H9 (cell line): ENCODE data around the gene ANP32E. TPM values are rescaled to one million over a fixed set of nuclear protein-coding genes. Genes with fewer than 3 reads are reported as not detected.

Experiments used
- DNase-seq: peaks from one replicate; pipeline ENCODE4 v3.0.0-alpha.2; 2017
- H2AFZ ChIP-seq: one replicate; pipeline ENCODE4 v1.6.1; 2013; ENCODE audit warnings: mild to moderate bottlenecking, low read length, control low read depth, moderate library complexity
- H2AK5ac ChIP-seq: 2 replicates; pipeline ENCODE4 v1.6.1; 2013; ENCODE audit warnings: low read length, control low read depth, mixed read lengths; ENCODE audit not compliant: insufficient read length
- H2BK120ac ChIP-seq: one replicate; pipeline ENCODE4 v1.6.1; 2013; ENCODE audit warnings: low read depth, mild to moderate bottlenecking, low read length, control low read depth, inconsistent platforms; ENCODE audit not compliant: poor library complexity, severe bottlenecking
- H2BK12ac ChIP-seq: 2 replicates; pipeline ENCODE4 v1.6.1; 2013; ENCODE audit warnings: low read length, control low read depth, mixed read lengths, low read depth; ENCODE audit not compliant: insufficient read length
- H2BK15ac ChIP-seq: 2 replicates; pipeline ENCODE4 v1.6.1; 2013; ENCODE audit warnings: low read depth, low read length, control low read depth
- H2BK20ac ChIP-seq: one replicate; pipeline ENCODE4 v1.6.1; 2013; ENCODE audit warnings: low read depth, mild to moderate bottlenecking, low read length, control low read depth, inconsistent platforms; ENCODE audit not compliant: poor library complexity, severe bottlenecking
- H2BK5ac ChIP-seq: 2 replicates; pipeline ENCODE4 v1.6.1; 2013; ENCODE audit warnings: low read length, control low read depth, mixed read lengths; ENCODE audit not compliant: insufficient read length
- H3K14ac ChIP-seq: 2 replicates; pipeline ENCODE4 v1.6.1; 2013; ENCODE audit warnings: low read length, control low read depth; ENCODE audit not compliant: insufficient read depth
- H3K18ac ChIP-seq: 2 replicates; pipeline ENCODE4 v1.6.1; 2013; ENCODE audit warnings: low read depth, mild to moderate bottlenecking, mixed read lengths, low read length, control low read depth; ENCODE audit not compliant: insufficient read length
- H3K23ac ChIP-seq: 2 replicates; pipeline ENCODE4 v1.6.1; 2013; ENCODE audit warnings: low read length, control low read depth, mixed read lengths, low read depth; ENCODE audit not compliant: insufficient read length
- H3K23me2 ChIP-seq: 2 replicates; pipeline ENCODE4 v1.6.1; 2013; ENCODE audit warnings: low read depth, mild to moderate bottlenecking, mixed read lengths, low read length, control low read depth; ENCODE audit not compliant: insufficient read length, poor library complexity, severe bottlenecking
- H3K27ac ChIP-seq: 2 replicates; pipeline ENCODE4 v1.5.1; 2013; ENCODE audit warnings: low read length, control low read depth, mixed read lengths, low read depth; ENCODE audit not compliant: insufficient read length
- H3K27me3 ChIP-seq: 2 replicates; pipeline ENCODE4 v1.6.1; 2013; ENCODE audit warnings: low read length, control low read depth, inconsistent platforms; ENCODE audit not compliant: insufficient read depth
- H3K4ac ChIP-seq: 2 replicates; pipeline ENCODE4 v1.6.1; 2013; ENCODE audit warnings: low read depth, mild to moderate bottlenecking, control low read depth, inconsistent platforms, low read length, moderate library complexity
- H3K4me1 ChIP-seq: 2 replicates; pipeline ENCODE4 v1.6.1; 2013; ENCODE audit warnings: low read length, control low read depth, inconsistent platforms; ENCODE audit not compliant: insufficient read depth
- H3K4me2 ChIP-seq: 2 replicates; pipeline ENCODE4 v1.6.1; 2013; ENCODE audit warnings: low read length, control low read depth, mixed read lengths; ENCODE audit not compliant: insufficient read length, insufficient read depth
- H3K56ac ChIP-seq: 2 replicates; pipeline ENCODE4 v1.6.1; 2013; ENCODE audit warnings: low read depth, mild to moderate bottlenecking, mixed read lengths, low read length, control low read depth; ENCODE audit not compliant: insufficient read length
- H3K79me1 ChIP-seq: 2 replicates; pipeline ENCODE4 v1.6.1; 2013; ENCODE audit warnings: low read depth, mild to moderate bottlenecking, moderate library complexity, low read length, control low read depth, inconsistent platforms; ENCODE audit not compliant: insufficient read depth, poor library complexity, severe bottlenecking
- H3K79me2 ChIP-seq: 2 replicates; pipeline ENCODE4 v1.6.1; 2013; ENCODE audit warnings: low read length, control low read depth, inconsistent platforms; ENCODE audit not compliant: insufficient read depth
- H3K9ac ChIP-seq: 2 replicates; pipeline ENCODE4 v1.6.1; 2013; ENCODE audit warnings: low read length, control low read depth, mixed read lengths; ENCODE audit not compliant: insufficient read length; ENCODE audit errors: extremely low read depth
- H3K9me3 ChIP-seq: one replicate; pipeline ENCODE4 v1.6.1; 2013; ENCODE audit warnings: low read depth, low read length, inconsistent platforms; ENCODE audit not compliant: control insufficient read depth
- H3T11ph ChIP-seq: one replicate; pipeline ENCODE4 v1.6.1; 2013; ENCODE audit warnings: mild to moderate bottlenecking, low read length, control low read depth, inconsistent platforms
- H4K20me1 ChIP-seq: one replicate; pipeline ENCODE4 v1.6.1; 2013; ENCODE audit not compliant: control insufficient read depth, insufficient read length, insufficient read depth
- H4K5ac ChIP-seq: 2 replicates; pipeline ENCODE4 v1.6.1; 2013; ENCODE audit warnings: low read depth, mild to moderate bottlenecking, mixed read lengths, low read length, control low read depth; ENCODE audit not compliant: insufficient read length
- H4K8ac ChIP-seq: replicated peaks from 2 replicates; pipeline ENCODE4 v1.6.1; 2013; ENCODE audit warnings: low read length, control low read depth, mixed read lengths, low read depth; ENCODE audit not compliant: insufficient read length
- H4K91ac ChIP-seq: 2 replicates; pipeline ENCODE4 v1.6.1; 2013; ENCODE audit warnings: low read depth, mild to moderate bottlenecking, moderate library complexity, mixed read lengths, low read length, control low read depth; ENCODE audit not compliant: insufficient read length
- H3K27ac Mint-ChIP-seq, 3 experiments: 2 replicates in 2 of 3; 3 replicates in 1 of 3; pipeline ENCODE4 v1.8.0; 2020 to 2021; ENCODE audit warnings: mixed read lengths in 3 of 3, mild to moderate bottlenecking in 1 of 3, moderate library complexity in 1 of 3
- H3K27me3 Mint-ChIP-seq: 2 replicates; pipeline ENCODE4 v1.8.0; 2021; ENCODE audit warnings: low read depth, mild to moderate bottlenecking, moderate library complexity, mixed read lengths
- H3K36me3 Mint-ChIP-seq, 3 experiments: 2 replicates in 2 of 3; 3 replicates in 1 of 3; pipeline ENCODE4 v1.8.0; 2020 to 2021; ENCODE audit warnings: low read depth in 3 of 3, mixed read lengths in 3 of 3; ENCODE audit not compliant: insufficient read depth in 1 of 3
- H3K4me1 Mint-ChIP-seq, 2 experiments: 2 replicates each; pipeline ENCODE4 v1.8.0; 2020; ENCODE audit warnings: mixed read lengths in 2 of 2
- H3K4me3 Mint-ChIP-seq, 2 experiments: 2 replicates in 1 of 2; 3 replicates in 1 of 2; pipeline ENCODE4 v1.8.0; 2020 to 2021; ENCODE audit warnings: mild to moderate bottlenecking in 2 of 2, mixed read lengths in 2 of 2, moderate library complexity in 1 of 2
- H3K9me3 Mint-ChIP-seq, 2 experiments: 2 replicates in 1 of 2; 3 replicates in 1 of 2; pipeline ENCODE4 v1.8.0; 2020; ENCODE audit warnings: mild to moderate bottlenecking in 2 of 2, mixed read lengths in 2 of 2, moderate library complexity in 1 of 2
- total RNA-seq: library from RNA; stranded (reverse); gene quantifications from 2 replicates; pipeline ENCODE4 v1.2.1, GENCODE V29; 2021
- TF ChIP-seq, protein P1 (sequence below): fragments of 200-600 bp; sonication (generic); conservative IDR thresholded peaks from 3 replicates; pipeline ENCODE4 v1.8.0; 2021; ENCODE audit warnings: antibody characterized with exemption, mild to moderate bottlenecking

ANP32E gene
- total RNA-seq, 1 experiment from 2014 or later = 106 TPM

GRCh38 chr1:150178548-150178947 lies 57.4 kb downstream of the ANP32E start:
- TF ChIP-seq, protein P1, sequence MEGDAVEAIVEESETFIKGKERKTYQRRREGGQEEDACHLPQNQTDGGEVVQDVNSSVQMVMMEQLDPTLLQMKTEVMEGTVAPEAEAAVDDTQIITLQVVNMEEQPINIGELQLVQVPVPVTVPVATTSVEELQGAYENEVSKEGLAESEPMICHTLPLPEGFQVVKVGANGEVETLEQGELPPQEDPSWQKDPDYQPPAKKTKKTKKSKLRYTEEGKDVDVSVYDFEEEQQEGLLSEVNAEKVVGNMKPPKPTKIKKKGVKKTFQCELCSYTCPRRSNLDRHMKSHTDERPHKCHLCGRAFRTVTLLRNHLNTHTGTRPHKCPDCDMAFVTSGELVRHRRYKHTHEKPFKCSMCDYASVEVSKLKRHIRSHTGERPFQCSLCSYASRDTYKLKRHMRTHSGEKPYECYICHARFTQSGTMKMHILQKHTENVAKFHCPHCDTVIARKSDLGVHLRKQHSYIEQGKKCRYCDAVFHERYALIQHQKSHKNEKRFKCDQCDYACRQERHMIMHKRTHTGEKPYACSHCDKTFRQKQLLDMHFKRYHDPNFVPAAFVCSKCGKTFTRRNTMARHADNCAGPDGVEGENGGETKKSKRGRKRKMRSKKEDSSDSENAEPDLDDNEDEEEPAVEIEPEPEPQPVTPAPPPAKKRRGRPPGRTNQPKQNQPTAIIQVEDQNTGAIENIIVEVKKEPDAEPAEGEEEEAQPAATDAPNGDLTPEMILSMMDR = no peak
- no peak overlapping the region for H2BK12ac ChIP-seq
- no peak overlapping the region for H3T11ph ChIP-seq
- H2AFZ ChIP-seq = no peak overlapping the region
- no peak overlapping the region for H2AK5ac ChIP-seq
- no peaks in the 10 kb centered on the region for H3K4me1 Mint-ChIP-seq
- no peaks in the 10 kb centered on the region for H3K4me1 ChIP-seq
- no peak overlapping the region for H3K4me2 ChIP-seq
- no peak overlapping the region for H3K56ac ChIP-seq
- no peak overlapping the region for H2BK15ac ChIP-seq
- H2BK20ac ChIP-seq = no peak overlapping the region
- H3K36me3 Mint-ChIP-seq = no peaks in the 10 kb centered on the region
- no peak overlapping the region for H2BK5ac ChIP-seq
- H4K5ac ChIP-seq = no peak overlapping the region
- no peak overlapping the region for H3K27ac ChIP-seq
- no peak overlapping the region for H4K91ac ChIP-seq
- no peaks in the 10 kb centered on the region for H3K79me2 ChIP-seq
- no peak for DNase-seq
- H3K18ac ChIP-seq = no peak overlapping the region
- H3K4me3 Mint-ChIP-seq = no peak overlapping the region
- H3K27ac Mint-ChIP-seq = no peak overlapping the region
- no peaks in the 10 kb centered on the region for H3K9me3 ChIP-seq
- no peaks in the 10 kb centered on the region for H3K27me3 ChIP-seq
- H3K23ac ChIP-seq = no peak overlapping the region
- H3K79me1 ChIP-seq = no peaks in the 10 kb centered on the region
- H3K23me2 ChIP-seq = no peaks in the 10 kb centered on the region
- no peaks in the 10 kb centered on the region for H3K9me3 Mint-ChIP-seq
- H2BK120ac ChIP-seq = no peak overlapping the region
- H4K8ac ChIP-seq = no peak overlapping the region
- H3K14ac ChIP-seq = no peak overlapping the region
- H3K9ac ChIP-seq = no peak overlapping the region
- no peak overlapping the region for H3K4ac ChIP-seq
- H4K20me1 ChIP-seq = no peaks in the 10 kb centered on the region
- H3K27me3 Mint-ChIP-seq = no peaks in the 10 kb centered on the region
